Adrenal gland (tissue), 5 donors: ENCODE data around the gene NUP133.

Experiments
- CTCF ChIP-seq, 6 experiments: fragments of 450-650 bp in 4 of 6; fragments of 200-600 bp in 2 of 6; sonication (generic) in 1 of 6; IDR thresholded peaks; 1 replicate in 5 of 6; 2 replicates in 1 of 6; pipeline versions ENCODE4 v1.5.1 to v1.8.0; 2016 to 2021; ENCODE audit warnings: antibody characterized with exemption in 6 of 6, mild to moderate bottlenecking in 2 of 6, moderate library complexity in 1 of 6
- POLR2A ChIP-seq, 2 donors: fragments of 450-650 bp; IDR thresholded peaks; one replicate each; pipeline ENCODE4 v1.6.1; 2017; ENCODE audit warnings: antibody characterized with exemption in 2 of 2, mild to moderate bottlenecking in 2 of 2, moderate library complexity in 1 of 2
- donor health status: DM: no; HTN: no; CAD: no.

- TF ChIP-seq POLR2A (IDR thresholded peaks at IDR 0.05) (no peak), CTCF (IDR thresholded peaks at IDR 0.05) (no peak)
These were observed 76.6 kb downstream of the NUP133 start for GRCh38 chr1:229431284-229432115.
